Measurements from ENCODE around the gene BANP. TPM values are rescaled to one million over a fixed set of nuclear protein-coding genes. Genes with fewer than 3 reads are reported as not detected.
"Not testable (repeated sequence)": the region's sequence is repeated elsewhere in the genome, so short reads cannot be mapped to it uniquely, and the experiment has no call there.

The BANP gene
- 23.3 TPM for total RNA-seq

GRCh38 chr16:87950765-87951551 is at the start of gene BANP:
Gene BANP (plus strand): TSS chr16:87951434. CDS start chr16:87975116, 23,682 bp downstream.
- DNase-seq: peak; percentile 97

- not testable (repeated sequence) for DNase-seq
Measured at GRCh38 chr16:87904963-87905362, 46.3 kb upstream of the BANP start.

GRCh38 chr16:87905521-87905920 is 45.7 kb upstream of the BANP start:
- DNase-seq: not testable (repeated sequence)

GRCh38 chr16:87908101-87908500 is 43.1 kb upstream of the BANP start:
- DNase-seq: not testable (repeated sequence)

- peak; percentile 7 for DNase-seq
Measured at GRCh38 chr16:87909203-87909935, 41.9 kb upstream of the BANP start.

- DNase-seq: peak; percentile 64
Measured at GRCh38 chr16:87911106-87911763, 40.0 kb upstream of the BANP start.

- DNase-seq: not testable (repeated sequence)
Measured at GRCh38 chr16:87912691-87913090, 38.5 kb upstream of the BANP start.

GRCh38 chr16:87914021-87914725 is 37.1 kb upstream of the BANP start:
- DNase-seq: not testable (repeated sequence)

GRCh38 chr16:87914812-87915211 is 36.4 kb upstream of the BANP start:
- no peak for DNase-seq

- no peak for DNase-seq
Measured at GRCh38 chr16:87917503-87917902, 33.7 kb upstream of the BANP start.

- DNase-seq: no peak
Measured at GRCh38 chr16:87918338-87918737, 32.9 kb upstream of the BANP start.

GRCh38 chr16:87918866-87919680 is 32.2 kb upstream of the BANP start:
- DNase-seq: peak; percentile 69

GRCh38 chr16:87919681-87919994 is 31.6 kb upstream of the BANP start:
- no peak for DNase-seq

- DNase-seq: no peak
Measured at GRCh38 chr16:87921236-87921773, 29.9 kb upstream of the BANP start.

- peak; percentile 6 for DNase-seq
Measured at GRCh38 chr16:87922250-87922871, 28.9 kb upstream of the BANP start.

GRCh38 chr16:87924041-87924810 is 27.0 kb upstream of the BANP start:
- DNase-seq: no peak

- no peak for DNase-seq
Measured at GRCh38 chr16:87924811-87925670, 26.2 kb upstream of the BANP start.

- no peak for DNase-seq
Measured at GRCh38 chr16:87926246-87927194, 24.7 kb upstream of the BANP start.
